GM12892 (cell line): ENCODE results near the gene HOXC5.

Source experiments
- DNase-seq: peaks from one replicate; pipeline ENCODE4 v3.0.0; 2011; ENCODE audit not compliant: insufficient read length
- FAIRE-seq: peaks from 2 replicates; lab custom pipeline; 2011; peaks lifted over from hg19 to GRCh38; lab: Jason Lieb, UNC
- POLR2A ChIP-seq: IDR thresholded peaks from 2 replicates; pipeline ENCODE4 v1.6.1; 2011; ENCODE audit warnings: low read depth, low read length, control low read depth
- POLR2AphosphoS5 ChIP-seq: IDR thresholded peaks from 2 replicates; pipeline ENCODE4 v1.6.1; 2011; ENCODE audit warnings: low read depth, low read length, control low read depth
- TAF1 ChIP-seq: IDR thresholded peaks from 2 replicates; pipeline ENCODE4 v1.6.1; 2011; ENCODE audit warnings: low read depth, mild to moderate bottlenecking, control low read depth, low read length, borderline replicate concordance

The HOXC5 gene

DNA sequence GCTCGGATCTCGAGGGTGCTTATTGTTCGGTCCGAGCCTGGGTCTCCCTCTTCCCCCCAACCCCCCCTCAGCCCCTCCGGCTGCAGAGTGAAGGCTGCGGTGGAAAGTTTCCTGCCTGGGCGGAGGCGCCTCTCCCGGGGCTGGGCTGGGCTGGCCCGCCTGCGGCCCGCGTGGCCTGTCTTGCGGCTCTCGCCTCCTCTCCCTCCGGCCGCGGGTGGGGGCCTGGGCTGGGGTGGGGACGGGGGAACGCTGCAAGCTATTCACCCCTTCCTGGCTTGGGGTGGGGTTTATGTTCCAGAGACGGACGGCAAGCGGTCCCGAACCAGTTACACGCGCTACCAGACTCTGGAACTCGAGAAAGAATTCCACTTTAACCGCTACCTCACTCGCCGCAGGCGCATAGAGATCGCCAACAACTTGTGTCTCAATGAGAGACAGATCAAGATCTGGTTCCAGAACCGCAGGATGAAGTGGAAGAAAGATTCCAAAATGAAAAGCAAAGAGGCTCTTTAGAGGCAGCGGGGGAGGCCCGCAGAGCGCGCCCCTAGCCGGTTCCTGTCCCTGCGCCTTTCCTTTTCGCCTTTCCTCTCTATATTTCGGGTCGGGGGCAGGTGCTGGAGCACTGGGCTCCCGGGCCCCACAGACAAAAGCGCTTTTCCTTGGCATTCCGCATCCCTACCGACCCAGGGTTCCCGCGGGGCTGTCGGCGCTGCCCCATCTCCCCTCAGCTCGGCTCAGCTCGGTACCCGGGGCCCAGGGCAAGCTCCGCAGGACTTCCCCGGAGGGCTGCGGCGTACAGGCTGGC lies 1.3 kb downstream of the HOXC5 start:
- FAIRE-seq, result peak; percentile 62
- DNase-seq, result no peak
- TF ChIP-seq POLR2A (no peak), TAF1 (no peak), POLR2AphosphoS5 (no peak)

DNA sequence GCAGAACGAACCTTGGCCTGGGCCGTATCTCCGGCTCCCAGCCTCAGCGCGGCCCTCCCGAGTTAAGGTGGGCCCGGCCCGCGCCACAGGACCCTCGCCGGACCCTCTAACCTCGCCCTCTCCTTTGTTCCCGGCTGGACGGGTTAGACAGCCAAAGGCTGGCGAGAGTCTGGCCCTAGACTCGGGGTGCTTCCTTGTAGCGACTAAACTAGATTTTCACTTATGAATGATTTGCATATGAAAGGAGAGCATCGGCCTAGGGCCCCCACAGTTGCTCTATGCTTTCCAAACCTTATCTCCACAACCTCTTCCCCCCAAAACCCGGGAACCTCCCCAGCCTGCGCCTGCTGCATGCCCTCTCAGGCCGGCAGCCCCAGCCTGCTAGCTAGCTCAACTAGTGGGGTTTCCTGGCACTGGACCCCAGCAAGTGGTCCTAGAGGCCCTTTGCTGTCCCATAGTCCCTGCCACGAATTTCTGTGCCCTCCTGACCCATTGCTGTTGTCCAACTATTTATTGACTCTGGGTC lies 2.0 kb downstream of the HOXC5 start:
- peak; percentile 30 for FAIRE-seq
- TF ChIP-seq POLR2AphosphoS5, result no peak
- no peak for TF ChIP-seq POLR2A
- TF ChIP-seq TAF1, result no peak
- DNase-seq, result no peak

DNA sequence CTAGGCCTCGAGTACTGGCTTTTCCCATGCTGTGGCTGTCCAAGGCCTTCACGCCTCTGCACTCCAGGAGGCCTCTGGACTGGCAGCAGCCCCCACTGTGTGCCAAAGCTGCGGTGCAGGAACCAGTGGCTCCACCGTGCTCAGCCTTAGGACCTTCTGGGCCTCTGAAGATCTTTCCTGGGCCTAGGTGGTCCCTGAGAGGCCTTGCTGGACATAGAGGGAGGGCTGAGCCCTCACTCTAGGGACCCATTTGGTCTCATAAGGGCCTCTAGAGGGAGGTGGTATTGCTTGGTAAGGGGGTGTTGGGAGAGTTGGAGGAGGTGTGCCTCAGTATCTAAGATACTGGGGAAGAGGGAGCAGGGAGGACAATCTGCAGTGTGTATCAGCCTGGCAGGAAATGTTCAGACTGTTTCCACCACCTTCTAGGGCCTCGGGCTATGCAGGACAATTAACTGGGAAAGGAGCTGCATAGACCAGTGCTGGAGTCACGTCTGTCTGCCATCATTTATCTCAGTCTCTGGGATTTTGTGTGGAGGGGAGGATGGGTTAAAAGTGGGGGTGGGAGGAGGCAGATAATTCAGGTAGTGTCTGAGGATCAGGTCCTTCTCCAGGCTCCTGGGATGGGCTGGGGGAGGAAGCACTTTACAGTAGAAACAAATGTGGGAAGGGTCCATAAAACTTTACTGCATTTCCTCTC lies 2.9 kb downstream of the HOXC5 start:
- FAIRE-seq (no peak), DNase-seq (no peak)
- TF ChIP-seq POLR2AphosphoS5 (no peak), POLR2A (no peak), TAF1 (no peak)

DNA sequence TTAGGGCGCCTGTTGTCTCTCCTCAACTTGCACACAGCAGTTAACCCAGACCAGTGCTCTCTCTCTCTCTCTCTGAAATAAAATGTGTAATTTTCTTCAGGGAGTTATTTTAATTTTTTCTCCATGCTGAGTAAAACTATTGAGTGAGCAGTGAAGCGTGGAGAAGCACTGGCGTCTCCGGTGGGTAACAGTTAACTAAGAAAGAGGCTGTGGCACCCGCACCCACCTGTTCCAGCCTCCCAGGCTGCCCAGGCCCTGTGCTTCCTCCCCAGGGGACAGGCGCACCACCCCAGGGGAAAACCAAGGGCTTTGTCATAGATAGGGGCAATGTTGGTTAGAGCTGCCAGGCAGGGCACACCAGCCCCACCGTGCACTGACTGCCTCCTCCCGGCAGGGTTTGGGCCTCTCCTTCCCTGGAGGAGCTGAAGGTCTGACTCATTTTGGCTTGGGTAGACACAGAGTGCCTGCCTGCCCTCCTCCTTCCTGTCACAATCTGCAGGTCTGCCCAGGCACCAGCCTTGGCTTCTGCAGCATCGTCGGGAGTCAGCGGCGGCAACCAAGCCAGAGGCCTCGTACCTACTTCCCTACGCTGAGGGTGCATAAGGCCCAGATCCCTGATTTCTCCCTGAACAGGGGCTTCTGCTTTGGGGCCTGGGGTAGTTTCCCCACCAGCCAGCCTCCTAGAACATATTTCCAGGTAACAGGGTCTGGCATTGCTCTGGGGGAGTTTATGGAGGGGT lies 3.9 kb downstream of the HOXC5 start:
- TF ChIP-seq POLR2AphosphoS5 (no peak), POLR2A (no peak), TAF1 (no peak)
- DNase-seq, result no peak
- FAIRE-seq, result no peak

DNA sequence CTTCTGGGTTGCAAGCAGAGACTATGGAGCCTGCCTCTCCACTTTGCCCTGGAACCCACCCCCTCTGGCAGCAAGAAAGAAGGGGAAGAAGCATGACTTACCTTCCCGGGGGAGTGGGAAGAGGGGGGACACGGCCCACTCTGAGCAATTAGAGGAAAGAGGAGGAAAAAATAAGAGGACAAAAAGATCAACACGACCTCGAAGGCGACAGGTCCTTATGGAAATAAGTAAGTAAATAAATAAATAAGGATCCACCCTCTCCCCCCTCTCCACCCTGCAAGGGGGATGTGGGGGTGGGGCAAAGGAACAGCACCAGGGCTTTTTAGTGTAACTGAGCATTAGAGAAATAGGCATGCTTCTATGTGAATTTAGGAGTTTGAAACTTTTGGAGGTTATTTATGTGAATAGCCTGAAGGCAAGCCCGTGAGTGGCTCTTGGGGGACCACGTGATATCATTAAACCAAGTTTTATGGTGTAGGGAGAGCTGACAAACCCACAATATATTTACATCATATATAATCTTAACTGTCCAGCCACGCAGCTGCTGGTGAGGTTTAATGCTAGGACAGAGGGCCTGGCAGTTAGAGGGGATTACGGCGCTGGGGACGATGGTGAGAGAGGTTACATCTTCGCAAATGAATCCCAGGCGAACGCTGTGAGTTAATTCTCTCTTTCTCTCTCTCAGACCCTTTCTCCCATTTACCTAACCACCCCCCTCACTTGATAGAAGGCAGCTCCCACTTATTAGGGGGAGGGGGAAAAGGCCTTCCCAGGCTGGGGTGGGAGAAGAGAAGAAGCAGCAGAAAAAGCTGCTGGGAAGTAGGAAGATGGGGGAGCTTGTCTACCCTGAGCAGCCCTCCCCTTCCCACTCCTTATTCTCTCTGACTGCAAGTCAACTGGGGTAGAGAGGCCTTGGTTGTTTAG lies 4.8 kb downstream of the HOXC5 start:
- FAIRE-seq (no peak), DNase-seq (no peak)
- TF ChIP-seq POLR2AphosphoS5 (no peak), TAF1 (no peak), POLR2A (no peak)

DNA sequence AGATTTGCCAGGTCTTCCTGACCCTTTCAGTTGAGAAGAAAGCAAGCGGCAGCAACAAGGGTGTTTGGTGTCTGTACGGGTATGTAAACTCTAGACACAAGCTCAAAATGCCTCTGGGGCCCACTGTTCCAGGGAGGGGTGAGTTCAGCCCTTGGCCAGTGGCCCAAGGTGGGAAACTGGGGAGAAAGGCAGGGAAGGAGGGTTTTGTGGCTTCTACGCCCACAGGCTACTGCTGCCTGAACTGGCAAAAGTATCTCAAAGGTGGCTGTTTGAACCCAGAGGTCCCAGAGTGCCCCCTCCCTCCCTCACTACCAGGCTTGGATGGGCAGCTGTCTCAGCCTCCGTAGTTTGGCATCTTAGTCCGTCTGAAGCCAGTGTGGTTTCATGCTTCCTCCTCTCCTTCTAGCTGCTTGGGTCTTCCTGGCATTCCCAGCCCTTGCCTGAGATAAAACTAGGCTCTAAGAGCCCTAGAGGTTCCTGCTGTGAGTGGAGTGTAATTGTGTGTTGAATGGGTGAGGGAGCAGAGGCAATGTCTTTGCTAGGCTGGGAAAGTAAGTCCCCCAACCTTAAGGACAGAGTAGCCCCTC lies 5.5 kb downstream of the HOXC5 start:
- FAIRE-seq, result no peak

DNA sequence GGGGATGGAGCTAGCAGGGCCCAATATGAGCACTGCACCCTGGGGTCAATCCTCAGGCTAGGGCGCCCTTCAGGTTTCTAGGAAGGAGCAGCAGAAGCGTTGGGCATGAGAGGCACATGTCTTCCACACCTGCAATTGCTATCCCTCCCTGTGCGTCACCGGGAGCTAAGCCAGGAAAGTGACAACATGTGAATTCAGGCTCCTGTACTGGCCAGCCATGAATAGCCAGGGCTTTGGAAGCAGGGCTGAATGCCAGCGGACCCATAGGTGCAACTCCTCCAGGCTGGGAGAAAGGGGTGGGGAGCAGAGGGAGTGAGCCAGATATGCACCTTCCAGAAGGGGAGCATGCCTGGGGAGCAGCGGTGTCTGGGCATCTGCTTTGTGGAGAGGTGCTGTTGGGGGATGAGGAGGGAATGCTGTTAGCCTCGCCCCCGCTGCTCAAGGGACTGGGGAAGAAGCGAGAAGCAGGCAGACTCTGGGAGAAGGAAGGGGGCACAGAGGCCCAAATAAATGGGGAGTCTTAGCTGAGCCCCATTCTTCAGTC lies 6.1 kb downstream of the HOXC5 start:
- FAIRE-seq (no peak), DNase-seq (no peak)
- TF ChIP-seq POLR2AphosphoS5 (no peak), POLR2A (no peak), TAF1 (no peak)

More for the DNA sequence above, 5.5 kb downstream of the HOXC5 start:
- TF ChIP-seq TAF1 (no peak), POLR2A (no peak), POLR2AphosphoS5 (no peak)
- no peak for DNase-seq

DNA sequence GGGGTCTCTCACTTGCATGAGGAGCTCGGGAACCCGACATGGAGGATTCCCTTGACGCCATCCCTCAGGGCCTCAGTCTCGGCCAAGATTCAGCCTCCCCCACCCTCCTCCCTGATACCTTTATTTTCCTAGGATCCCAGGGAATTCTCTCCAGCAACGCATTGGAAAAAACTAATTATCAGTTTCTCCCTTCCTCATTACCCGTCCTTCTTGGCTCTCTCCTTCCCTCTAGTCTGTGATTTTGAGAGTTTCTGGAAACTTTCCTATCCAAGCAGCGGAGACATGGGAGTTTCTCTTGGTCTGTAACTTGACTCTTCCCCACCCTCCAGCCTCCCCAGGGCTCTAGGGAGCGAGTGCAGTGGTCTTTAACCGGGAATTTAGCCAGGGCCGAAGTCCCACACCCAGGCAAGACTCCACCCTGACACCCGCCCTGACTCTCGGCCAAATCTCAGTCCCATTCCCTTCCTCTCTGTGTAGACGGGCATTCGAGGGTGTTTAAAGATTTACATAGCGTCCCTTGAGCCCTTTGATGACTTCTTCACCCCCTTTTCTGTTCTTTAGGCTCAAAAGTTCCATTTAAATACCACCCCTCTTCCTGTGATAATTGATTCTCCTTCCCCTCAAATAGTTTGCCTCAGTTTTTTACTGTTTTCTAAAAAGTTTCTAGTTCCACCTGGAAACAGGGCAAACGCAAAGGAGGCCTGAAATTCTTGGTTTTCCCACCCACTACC lies 6.7 kb downstream of the HOXC5 start:
- TF ChIP-seq TAF1 (no peak), POLR2AphosphoS5 (no peak), POLR2A (no peak)
- FAIRE-seq (no peak), DNase-seq (no peak)

DNA sequence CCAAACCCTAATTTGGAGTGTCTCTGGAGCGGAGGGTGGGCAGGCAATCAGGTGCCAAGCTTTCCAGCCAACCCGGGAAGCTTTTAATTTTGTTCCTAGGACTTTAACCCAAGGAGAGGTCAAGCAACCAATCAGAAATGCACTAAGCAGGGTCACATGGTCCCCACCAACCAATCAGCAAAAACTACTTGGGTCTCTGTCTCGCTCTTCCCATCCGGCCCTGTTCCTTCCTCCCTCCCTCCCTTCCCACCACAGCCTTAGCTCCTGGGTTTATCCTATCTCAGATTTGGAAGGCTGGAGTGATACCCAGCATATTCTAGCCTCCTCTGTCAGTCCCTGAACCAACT lies 7.3 kb downstream of the HOXC5 start:
- DNase-seq (no peak), FAIRE-seq (peak; percentile 27)
- no peak for TF ChIP-seq POLR2AphosphoS5
- no peak for TF ChIP-seq TAF1
- no peak for TF ChIP-seq POLR2A

DNA sequence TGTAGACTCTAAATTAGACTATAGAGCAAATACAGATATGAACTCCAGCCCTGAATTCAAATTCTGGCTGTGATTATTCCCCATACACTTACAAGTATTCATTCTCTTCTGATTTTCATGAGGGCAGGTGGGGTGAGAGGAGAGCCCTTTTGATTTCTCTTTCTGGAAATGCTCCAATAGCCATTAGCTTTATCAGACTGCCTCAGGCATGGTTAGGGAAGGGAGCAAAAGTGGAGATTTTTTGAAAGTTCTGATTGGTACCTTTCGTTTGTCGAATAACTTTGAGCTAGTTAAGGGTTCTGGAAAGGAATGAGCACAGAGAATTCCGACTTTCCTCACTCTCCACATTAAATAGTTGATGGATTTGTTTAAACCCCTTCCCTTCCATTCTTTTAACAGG lies 7.8 kb downstream of the HOXC5 start:
- FAIRE-seq (no peak), DNase-seq (no peak)
- TF ChIP-seq POLR2A (no peak), POLR2AphosphoS5 (no peak), TAF1 (no peak)
